COLO829 (cell line): ENCODE results near the gene PERP.

Source experiments
- DNase-seq: peaks from one replicate; pipeline ENCODE4 v3.0.0; 2012; ENCODE audit warnings: low spot score

Gene PERP

GRCh38 chr6:138052783-138053182 lies 54.4 kb downstream of the PERP start:
- no peak for DNase-seq

- DNase-seq = no peak
These were observed 62.2 kb downstream of the PERP start for GRCh38 chr6:138044972-138045371.

- peak; percentile 92 for DNase-seq
These were observed 62.8 kb downstream of the PERP start for GRCh38 chr6:138044458-138044857.
